IMR-90 (cell line): ENCODE measurements around the gene PARP11. TPM values are rescaled to one million over a fixed set of nuclear protein-coding genes. Genes with fewer than 3 reads are reported as not detected.

ENCODE experiments used
- ATAC-seq: fragments of 200-7000 bp; cut with Tn5 transposase; 2 replicates; pipeline ENCODE4 v1.9.1; 2020; ENCODE audit warnings: low read depth, mild to moderate bottlenecking, moderate library complexity
- BruUV-seq: library from RNA; stranded (reverse); fragments of 400-500 nt; replicated peaks from 2 replicates; lab custom pipeline; 2021; lab: Mats Ljungman, UMichigan
- CTCF ChIA-PET: fragments of 300-600 bp; formaldehyde crosslinking; extraction: SDS; loops from one replicate; lab custom pipeline; 2021; ENCODE audit warnings: antibody characterized with exemption; lab: Yijun Ruan, JAX
- POLR2A ChIA-PET: fragments of 300-600 bp; sonication (Branson Sonifier 250); formaldehyde crosslinking; loops from one replicate; lab custom pipeline; 2022; ENCODE audit warnings: antibody characterized with exemption; ENCODE audit not compliant: unreplicated experiment; lab: Charles Lee
- DNase-seq: peaks from one replicate; pipeline ENCODE4 v3.0.0; 2013
- H2AFZ ChIP-seq: replicated peaks from 2 replicates; pipeline ENCODE3; 2013; ENCODE audit warnings: low read length, mild to moderate bottlenecking; ENCODE audit not compliant: poor library complexity
- H2AK5ac ChIP-seq: 2 replicates; pipeline ENCODE4 v1.6.1; 2013; ENCODE audit warnings: low read depth, low read length, inconsistent platforms
- H2AK9ac ChIP-seq: replicated peaks from 2 replicates; pipeline ENCODE3; 2013; ENCODE audit warnings: mild to moderate bottlenecking, low read depth, low read length, moderate library complexity; ENCODE audit not compliant: poor library complexity
- H2BK120ac ChIP-seq: 2 replicates; pipeline ENCODE4 v1.6.1; 2013; ENCODE audit warnings: low read depth, low read length, inconsistent platforms
- H2BK15ac ChIP-seq: 3 replicates; pipeline ENCODE4 v1.6.1; 2013; ENCODE audit warnings: low read depth, low read length, inconsistent platforms
- H2BK20ac ChIP-seq: 2 replicates; pipeline ENCODE4 v1.6.1; 2013; ENCODE audit warnings: low read depth, mild to moderate bottlenecking, inconsistent platforms, low read length, moderate library complexity
- H2BK5ac ChIP-seq: 2 replicates; pipeline ENCODE4 v1.6.1; 2013; ENCODE audit warnings: mild to moderate bottlenecking, low read depth, low read length, inconsistent platforms; ENCODE audit not compliant: poor library complexity, severe bottlenecking
- H3K14ac ChIP-seq: replicated peaks from 2 replicates; pipeline ENCODE4 v1.6.1; 2013; ENCODE audit warnings: low read depth, low read length, inconsistent platforms
- H3K18ac ChIP-seq: 2 replicates; pipeline ENCODE4 v1.6.1; 2013; ENCODE audit warnings: low read depth, low read length, control low read depth
- H3K23ac ChIP-seq: 2 replicates; pipeline ENCODE4 v1.6.1; 2013; ENCODE audit warnings: low read depth, low read length, inconsistent platforms
- H3K27ac ChIP-seq: 2 replicates; pipeline ENCODE4 v1.5.1; 2013; ENCODE audit warnings: mild to moderate bottlenecking, control low read depth, low read length; ENCODE audit not compliant: insufficient read depth
- H3K27me3 ChIP-seq: 2 replicates; pipeline ENCODE4 v1.6.1; 2013; ENCODE audit warnings: low read length; ENCODE audit not compliant: control insufficient read depth, insufficient read depth
- H3K36me3 ChIP-seq: 2 replicates; pipeline ENCODE4 v1.6.1; 2013; ENCODE audit warnings: low read length, mixed read lengths; ENCODE audit not compliant: control insufficient read depth, insufficient read depth
- H3K4ac ChIP-seq: 2 replicates; pipeline ENCODE4 v1.6.1; 2013; ENCODE audit warnings: low read depth, low read length, inconsistent platforms
- H3K4me1 ChIP-seq: 2 replicates; pipeline ENCODE4 v1.6.1; 2013; ENCODE audit warnings: low read length, mixed read lengths; ENCODE audit not compliant: control insufficient read depth, insufficient read depth
- H3K4me2 ChIP-seq: 2 replicates; pipeline ENCODE4 v1.6.1; 2013; ENCODE audit warnings: low read depth, mild to moderate bottlenecking, control low read depth, low read length, moderate library complexity
- H3K4me3 ChIP-seq: 2 replicates; pipeline ENCODE4 v1.5.1; 2013; ENCODE audit warnings: low read depth, mild to moderate bottlenecking, control low read depth, low read length, moderate library complexity; ENCODE audit not compliant: insufficient read depth
- H3K56ac ChIP-seq: 2 replicates; pipeline ENCODE4 v1.6.1; 2013; ENCODE audit warnings: low read length, inconsistent platforms; ENCODE audit not compliant: insufficient read depth; ENCODE audit errors: extremely low read depth
- H3K79me1 ChIP-seq, 2 experiments: 2 replicates each; pipeline ENCODE4 v1.6.1; 2013; ENCODE audit warnings: low read length in 2 of 2, inconsistent platforms in 1 of 2, low read depth in 1 of 2
- H3K9ac ChIP-seq: 2 replicates; pipeline ENCODE4 v1.6.1; 2013; ENCODE audit warnings: low read depth, low read length, control low read depth
- H3K9me1 ChIP-seq: 2 replicates; pipeline ENCODE4 v1.6.1; 2013; ENCODE audit warnings: low read length, inconsistent platforms; ENCODE audit not compliant: insufficient read depth
- H3K9me3 ChIP-seq: 2 replicates; pipeline ENCODE4 v1.6.1; 2013; ENCODE audit warnings: low read length; ENCODE audit not compliant: control insufficient read depth, insufficient read depth
- H4K20me1 ChIP-seq: 2 replicates; pipeline ENCODE4 v1.6.1; 2013; ENCODE audit warnings: low read length, inconsistent platforms; ENCODE audit not compliant: insufficient read depth
- H4K5ac ChIP-seq: 2 replicates; pipeline ENCODE4 v1.6.1; 2013; ENCODE audit warnings: mild to moderate bottlenecking, low read depth, low read length, control low read depth
- H4K8ac ChIP-seq, 2 experiments: 2 replicates each; pipeline ENCODE4 v1.6.1; 2013; ENCODE audit warnings: low read depth in 2 of 2, low read length in 2 of 2, control low read depth in 1 of 2, inconsistent platforms in 1 of 2
- H4K91ac ChIP-seq: 2 replicates; pipeline ENCODE4 v1.6.1; 2013; ENCODE audit warnings: low read depth, low read length, inconsistent platforms; ENCODE audit not compliant: insufficient read depth
- CEBPB ChIP-seq: IDR thresholded peaks from 2 replicates; pipeline ENCODE4 v1.6.1; 2012; ENCODE audit warnings: low read depth, low read length, improper control_type of control experiment
- MAFK ChIP-seq: IDR thresholded peaks from 2 replicates; pipeline ENCODE4 v1.6.1; 2012; ENCODE audit warnings: low read depth, low read length, improper control_type of control experiment
- MAZ ChIP-seq: IDR thresholded peaks from 2 replicates; pipeline ENCODE4 v1.6.1; 2012; ENCODE audit warnings: low read depth, mild to moderate bottlenecking, low read length, improper control_type of control experiment, moderate library complexity, borderline replicate concordance
- SMC3 ChIP-seq: fragments of 150-350 bp; IDR thresholded peaks from 2 replicates; pipeline ENCODE4 v1.6.1; 2016; ENCODE audit warnings: low read depth, mild to moderate bottlenecking, antibody characterized with exemption, low read length, moderate library complexity
- WGBS, 2 experiments: methylation state at CpG; one replicate each; pipeline versions ENCODE4 v1.1.5 to v1.1.7; 2013; ENCODE audit warnings: missing lambda C conversion rate in 2 of 2; ENCODE audit not compliant: insufficient read length in 1 of 2; ENCODE audit errors: extremely low coverage in 2 of 2; 5-methylcytosine and 5-hydroxymethylcytosine counted together
- dilution Hi-C: fragments of 300-500 bp; cut with HindIII; formaldehyde crosslinking; loops from one replicate; pipeline ENCODE4 v1.14.3; 2018; ENCODE audit warnings: low sequenced_read_pairs; ENCODE audit not compliant: unreplicated experiment
- in situ Hi-C: fragments of 300-500 bp; cut with MboI; formaldehyde crosslinking; loops from 3 replicates; pipeline ENCODE4 v1.14.3; 2019; ENCODE audit warnings: low sequenced_read_pairs, inconsistent platforms, mixed read lengths
- intact Hi-C: fragments of 100-400 bp; cut with micrococcal nuclease; formaldehyde crosslinking; loops from 2 replicates; pipeline ENCODE4 v1.10.0; 2022
- polyA plus RNA-seq, 3 experiments: library from polyadenylated mRNA; depleted of rRNA; stranded (reverse); fragments of >200 nt; gene quantifications; 2 replicates each; pipeline ENCODE4 v1.2.3, GENCODE V29; 2012; ENCODE audit warnings: low replicate concordance in 1 of 3
- total RNA-seq: library from RNA; depleted of rRNA; stranded (reverse); fragments of >200 nt; gene quantifications from 2 replicates; pipeline ENCODE4 v1.2.3, GENCODE V29; 2012

PARP11 gene
- total and polyA plus RNA-seq, 2 of the 4 experiments (the other 2 are of a cell fraction), result 1.8 to 3.0 TPM

GRCh38 chr12:3871356-3871755, 1.8 kb downstream of the PARP11 start:
- no peak overlapping the region for H4K91ac ChIP-seq
- H3K14ac ChIP-seq, result no peak overlapping the region
- intact Hi-C loops, result loop anchor here (10.0 kb wide), 1 partner anchor 567 kb away; no protein-coding TSS in a partner anchor
- H4K8ac ChIP-seq, result no peak overlapping the region
- no peak overlapping the region for H3K23ac ChIP-seq
- no peak overlapping the region for H3K4me2 ChIP-seq
- peaks cover 4% of the 10 kb centered on the region for H3K9me1 ChIP-seq
- no peak overlapping the region for H3K18ac ChIP-seq
- no peaks in the 10 kb centered on the region for H3K9me3 ChIP-seq
- H3K27me3 ChIP-seq, result no peaks in the 10 kb centered on the region
- H4K5ac ChIP-seq, result no peak overlapping the region
- TF ChIP-seq MAFK, result no peak
- no peak for TF ChIP-seq SMC3
- no peak for TF ChIP-seq CEBPB
- no peak for TF ChIP-seq MAZ
- H2AFZ ChIP-seq, result no peak overlapping the region
- in situ Hi-C loops, result no loop called here
- BruUV-seq, result no TSS peak
- CTCF ChIA-PET, result no interaction called here
- no peak overlapping the region for H2BK5ac ChIP-seq
- DNase-seq (no peak), ATAC-seq (no peak)
- H3K36me3 ChIP-seq, result no peaks in the 10 kb centered on the region
- dilution Hi-C loops, result no loop called here
- no peak overlapping the region for H2BK120ac ChIP-seq
- WGBS, 2 experiments, result no CpG with 5 or more reads among the region's 4 CpGs
- H4K20me1 ChIP-seq, result no peaks in the 10 kb centered on the region
- no peaks in the 10 kb centered on the region for H3K4me1 ChIP-seq
- H3K27ac ChIP-seq, result no peak overlapping the region
- H3K56ac ChIP-seq, result no peak overlapping the region
- H2BK15ac ChIP-seq, result no peak overlapping the region
- H2AK9ac ChIP-seq, result no peak overlapping the region
- no peak overlapping the region for H3K9ac ChIP-seq
- H2BK20ac ChIP-seq, result no peak overlapping the region
- no peak overlapping the region for H3K4ac ChIP-seq
- POLR2A ChIA-PET, result no interaction called here
- H3K79me1 ChIP-seq, result peaks cover 14% of the 10 kb centered on the region in 2 experiments
- H3K4me3 ChIP-seq, result no peak overlapping the region
- H2AK5ac ChIP-seq, result no peak overlapping the region
